Astrocyte (in vitro differentiated cells and primary cell): ENCODE measurements around the gene VSIG8. TPM values are rescaled to one million over a fixed set of nuclear protein-coding genes. Genes with fewer than 3 reads are reported as not detected.
A peak's percentile ranks its signal among the peaks of the same experiment; 100 is the strongest.

Experiments
- DNase-seq: peaks from one replicate; pipeline ENCODE4 v3.0.0-alpha.2; 2010; ENCODE audit warnings: low read depth
- FAIRE-seq: peaks from 2 replicates; lab custom pipeline; 2011; peaks lifted over from hg19 to GRCh38; lab: Jason Lieb, UNC
- H2AFZ ChIP-seq: 2 replicates; pipeline ENCODE4 v1.6.0; 2012; ENCODE audit warnings: low read depth, low read length, inconsistent platforms
- H3K27ac ChIP-seq: 2 replicates; pipeline ENCODE4 v1.5.1; 2011; ENCODE audit warnings: low read depth, low read length, inconsistent platforms
- H3K27me3 ChIP-seq: 2 replicates; pipeline ENCODE4 v1.6.0; 2011; ENCODE audit warnings: low read length, inconsistent platforms; ENCODE audit not compliant: insufficient read depth
- H3K36me3 ChIP-seq: 2 replicates; pipeline ENCODE4 v1.5.1; 2011; ENCODE audit warnings: low read length, inconsistent platforms; ENCODE audit not compliant: insufficient read depth
- H3K4me1 ChIP-seq: 2 replicates; pipeline ENCODE4 v1.5.1; 2011; ENCODE audit warnings: low read length, inconsistent platforms; ENCODE audit not compliant: insufficient read depth
- H3K4me2 ChIP-seq: 2 replicates; pipeline ENCODE4 v1.6.0; 2012; ENCODE audit warnings: low read length, inconsistent platforms
- H3K4me3 ChIP-seq: 2 replicates; pipeline ENCODE4 v1.5.1; 2011; ENCODE audit warnings: low read depth, mild to moderate bottlenecking, low read length, inconsistent platforms; ENCODE audit not compliant: insufficient read depth
- H3K79me2 ChIP-seq: 2 replicates; pipeline ENCODE4 v1.6.0; 2012; ENCODE audit warnings: mild to moderate bottlenecking, low read length, inconsistent platforms; ENCODE audit not compliant: insufficient read depth
- H3K9ac ChIP-seq: 2 replicates; pipeline ENCODE4 v1.6.0; 2012; ENCODE audit warnings: mild to moderate bottlenecking, low read length, inconsistent platforms
- H3K9me3 ChIP-seq: 2 replicates; pipeline ENCODE4 v1.5.1; 2012; ENCODE audit warnings: low read depth, mild to moderate bottlenecking, low read length, inconsistent platforms; ENCODE audit not compliant: insufficient read depth
- H4K20me1 ChIP-seq: 2 replicates; pipeline ENCODE4 v1.6.0; 2012; ENCODE audit warnings: low read length, inconsistent platforms; ENCODE audit not compliant: insufficient read depth
- H3K27ac Mint-ChIP-seq: one replicate; pipeline ENCODE4 v1.8.0; 2021; ENCODE audit warnings: mild to moderate bottlenecking, mixed read lengths; ENCODE audit not compliant: unreplicated experiment
- H3K27me3 Mint-ChIP-seq: one replicate; pipeline ENCODE4 v1.8.0; 2021; ENCODE audit warnings: low read depth, mixed read lengths; ENCODE audit not compliant: unreplicated experiment
- H3K36me3 Mint-ChIP-seq: one replicate; pipeline ENCODE4 v1.8.0; 2021; ENCODE audit warnings: low read depth, mixed read lengths; ENCODE audit not compliant: unreplicated experiment
- H3K4me1 Mint-ChIP-seq: one replicate; pipeline ENCODE4 v1.8.0; 2021; ENCODE audit warnings: low read depth, mixed read lengths; ENCODE audit not compliant: unreplicated experiment
- H3K4me3 Mint-ChIP-seq: one replicate; pipeline ENCODE4 v1.8.0; 2021; ENCODE audit warnings: mild to moderate bottlenecking, moderate library complexity, mixed read lengths; ENCODE audit not compliant: unreplicated experiment
- H3K9me3 Mint-ChIP-seq: one replicate; pipeline ENCODE4 v1.8.0; 2021; ENCODE audit warnings: mild to moderate bottlenecking, mixed read lengths; ENCODE audit not compliant: unreplicated experiment
- CTCF ChIP-seq: IDR thresholded peaks from 2 replicates; pipeline ENCODE4 v1.5.1; 2011; ENCODE audit warnings: low read depth, mild to moderate bottlenecking, inconsistent platforms, low read length, moderate library complexity; ENCODE audit not compliant: insufficient read depth
- EZH2 ChIP-seq: IDR thresholded peaks from 2 replicates; pipeline ENCODE4 v1.6.1; 2012; ENCODE audit warnings: mild to moderate bottlenecking, low read length, inconsistent platforms; ENCODE audit not compliant: insufficient read depth
- total RNA-seq: library from RNA; stranded (reverse); gene quantifications from 2 replicates; pipeline ENCODE4 v1.2.1, GENCODE V29; 2021

VSIG8 gene
- total RNA-seq, 1 donor from 2014 or later = not detected

DNA sequence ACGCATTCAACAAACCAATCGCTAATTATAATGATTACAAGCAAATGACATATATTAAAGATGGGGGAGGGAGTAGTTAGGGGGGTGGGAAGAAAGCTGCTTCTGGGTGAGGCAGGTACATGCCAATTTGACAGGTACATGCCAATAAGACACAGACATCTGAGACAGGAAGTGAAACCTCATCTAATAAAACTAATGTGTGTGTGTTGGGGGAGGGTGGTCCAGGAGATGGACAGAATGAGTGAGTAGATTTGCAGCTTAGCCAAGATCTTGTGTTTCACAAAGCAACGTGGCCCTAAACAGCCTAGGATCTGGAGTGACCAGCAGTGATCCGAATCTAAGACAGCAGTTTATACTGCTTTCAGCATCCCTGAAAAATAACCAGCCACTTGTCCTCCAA lies 26.7 kb upstream of the VSIG8 start:
- Histone ChIP-seq H3K4me3 (no peak overlapping the region), H3K27me3 (no peaks in the 10 kb centered on the region), H3K4me2 (peak overlapping the region; percentile 54), H3K4me1 (peaks cover 19% of the 10 kb centered on the region), H3K9me3 (no peaks in the 10 kb centered on the region), H4K20me1 (no peaks in the 10 kb centered on the region), H3K9ac (peak overlapping the region; percentile 24), H3K27ac (peak overlapping the region; percentile 68), H2AFZ (no peak overlapping the region), H3K79me2 (no peaks in the 10 kb centered on the region), H3K36me3 (no peaks in the 10 kb centered on the region)
- FAIRE-seq (no peak), DNase-seq (no peak)
- Mint-ChIP-seq H3K4me1 (peaks cover 23% of the 10 kb centered on the region), H3K9me3 (no peaks in the 10 kb centered on the region), H3K36me3 (peaks cover 3% of the 10 kb centered on the region), H3K27me3 (no peaks in the 10 kb centered on the region), H3K27ac (no peak overlapping the region), H3K4me3 (no peak overlapping the region)
- TF ChIP-seq EZH2 = no peak
- TF ChIP-seq CTCF = no peak

DNA sequence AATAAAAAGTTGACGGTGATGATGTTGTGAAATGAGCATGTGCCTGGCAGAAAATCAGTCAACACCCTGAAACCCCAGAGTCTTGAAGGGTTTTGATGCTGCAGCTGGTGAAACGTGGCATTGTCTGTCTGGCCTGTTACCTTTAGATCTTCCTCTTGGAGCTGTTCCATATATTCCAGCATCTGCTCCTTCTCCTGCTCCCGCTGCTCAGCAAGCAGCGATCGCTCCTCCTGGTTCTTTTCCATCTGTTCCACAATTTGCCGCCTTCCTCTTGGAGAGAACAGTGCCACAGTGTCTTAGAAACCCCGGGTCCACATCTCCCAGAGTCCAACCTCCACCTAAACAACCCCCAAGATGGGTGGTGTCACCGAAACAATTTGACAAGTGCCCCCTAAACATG lies 21.8 kb upstream of the VSIG8 start:
- H3K27me3 ChIP-seq = no peaks in the 10 kb centered on the region
- DNase-seq (no peak), FAIRE-seq (no peak)
- H3K4me2 ChIP-seq = no peak overlapping the region
- no peaks in the 10 kb centered on the region for H4K20me1 ChIP-seq
- no peak overlapping the region for H3K9ac ChIP-seq
- no peaks in the 10 kb centered on the region for H3K79me2 ChIP-seq
- H3K4me1 ChIP-seq = peaks cover 27% of the 10 kb centered on the region
- H3K36me3 Mint-ChIP-seq = peaks cover 3% of the 10 kb centered on the region
- H2AFZ ChIP-seq = no peak overlapping the region
- no peak overlapping the region for H3K27ac ChIP-seq
- no peaks in the 10 kb centered on the region for H3K27me3 Mint-ChIP-seq
- H3K4me3 ChIP-seq = no peak overlapping the region
- no peak for TF ChIP-seq EZH2
- no peak for TF ChIP-seq CTCF
- H3K9me3 ChIP-seq = no peaks in the 10 kb centered on the region
- H3K4me1 Mint-ChIP-seq = peaks cover 2% of the 10 kb centered on the region
- H3K27ac Mint-ChIP-seq = no peak overlapping the region
- H3K36me3 ChIP-seq = no peaks in the 10 kb centered on the region
- no peaks in the 10 kb centered on the region for H3K9me3 Mint-ChIP-seq
- H3K4me3 Mint-ChIP-seq = no peak overlapping the region

DNA sequence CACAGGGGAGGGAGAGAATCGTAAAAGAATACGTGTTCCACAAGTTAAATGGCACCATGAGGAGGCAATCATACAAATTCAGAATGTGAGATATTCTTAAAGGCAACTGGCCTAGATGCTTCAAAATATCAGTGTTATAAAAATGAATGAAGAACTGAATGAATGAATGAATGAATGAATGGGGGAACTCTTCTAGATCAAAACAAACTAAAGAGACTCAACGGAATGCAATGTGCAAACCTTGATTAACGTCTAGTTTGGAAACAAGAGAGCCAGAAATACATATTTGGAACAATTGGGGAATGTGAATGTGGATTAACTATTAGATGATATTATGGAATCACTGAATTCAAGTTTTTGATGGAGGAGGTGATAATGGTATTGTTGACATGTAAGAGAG lies 20.7 kb upstream of the VSIG8 start:
- no peak for TF ChIP-seq EZH2
- TF ChIP-seq CTCF = no peak
- Mint-ChIP-seq H3K27ac (no peak overlapping the region), H3K36me3 (peaks cover 3% of the 10 kb centered on the region), H3K4me1 (peaks cover 9% of the 10 kb centered on the region), H3K27me3 (no peaks in the 10 kb centered on the region), H3K4me3 (no peak overlapping the region), H3K9me3 (no peaks in the 10 kb centered on the region)
- H4K20me1 ChIP-seq = no peaks in the 10 kb centered on the region
- no peaks in the 10 kb centered on the region for H3K9me3 ChIP-seq
- no peaks in the 10 kb centered on the region for H3K36me3 ChIP-seq
- DNase-seq (no peak), FAIRE-seq (no peak)
- H3K4me1 ChIP-seq = peaks cover 25% of the 10 kb centered on the region
- no peaks in the 10 kb centered on the region for H3K27me3 ChIP-seq
- no peak overlapping the region for H3K4me3 ChIP-seq
- H3K9ac ChIP-seq = no peak overlapping the region
- no peak overlapping the region for H2AFZ ChIP-seq
- H3K27ac ChIP-seq = no peak overlapping the region
- H3K79me2 ChIP-seq = no peaks in the 10 kb centered on the region
- no peak overlapping the region for H3K4me2 ChIP-seq
